ENCODE results near the gene FHAD1.
A peak's percentile ranks its signal among the peaks of the same experiment; 100 is the strongest.

FHAD1 gene

GRCh38 chr1:15414445-15414983 lies 167.5 kb downstream of the FHAD1 start:
- no peak overlapping the region for H2BK5ac ChIP-seq (ENCODE audit: low read length)
- H4K91ac ChIP-seq (ENCODE audit: low read depth, low read length, poor library complexity), result no peak overlapping the region
- H2AK5ac ChIP-seq (ENCODE audit: low read depth, low read length), result no peak overlapping the region
- no CpG with 5 or more reads among the region's 10 CpGs for WGBS, 2 donors (ENCODE audit: extremely low coverage in 2 of 2, insufficient read length in 2 of 2, insufficient replicate concordance in 1 of 2)
- H3K79me1 ChIP-seq (ENCODE audit: low read depth, low read length), result no peaks in the 10 kb centered on the region
- no peak overlapping the region for H3K4ac ChIP-seq (ENCODE audit: low read length)
- H3K23ac ChIP-seq (ENCODE audit: low read depth, low read length, poor library complexity), result no peak overlapping the region
- H3K27ac ChIP-seq (replicated peaks; ENCODE audit: low read length), result no peak overlapping the region
- no peak overlapping the region for H3K18ac ChIP-seq (ENCODE audit: low read length)
- no peak overlapping the region for H4K8ac ChIP-seq (ENCODE audit: low read depth, low read length)
- H3K9ac ChIP-seq (ENCODE audit: low read depth, low read length, poor library complexity), result no peak overlapping the region
- H3K4me1 ChIP-seq (ENCODE audit: control insufficient read depth in 2 of 2, insufficient read depth in 1 of 2, low read depth in 1 of 2, low read length in 2 of 2), result peaks cover 3 to 5% of the 10 kb centered on the region in 2 donors
- no peak overlapping the region for H2BK15ac ChIP-seq (ENCODE audit: low read length)
- H2BK120ac ChIP-seq (ENCODE audit: low read depth, low read length), result no peak overlapping the region
- no peak overlapping the region for H2AFZ ChIP-seq (ENCODE audit: low read length)
- DNase-seq (ENCODE audit: low spot score), result no peak
- H3K27me3 ChIP-seq (ENCODE audit: control insufficient read depth in 3 of 3, insufficient read depth in 3 of 3, low read depth in 1 of 3, low read length in 3 of 3), result peaks cover 0 to 12% (median 0%) of the 10 kb centered on the region in 3 experiments
- H3K36me3 ChIP-seq (replicated peaks in 1 of 2; ENCODE audit: control insufficient read depth in 2 of 2, insufficient read depth in 2 of 2, low read length in 2 of 2), result no peaks in the 10 kb centered on the region
- no peak overlapping the region for H3K4me2 ChIP-seq (ENCODE audit: insufficient read depth, low read length, poor library complexity, severe bottlenecking)
- no peak overlapping the region for H2BK12ac ChIP-seq (ENCODE audit: low read length)
- H3K9me3 ChIP-seq (replicated peaks in 1 of 2; ENCODE audit: control insufficient read depth in 2 of 2, insufficient read depth in 1 of 2, low read depth in 1 of 2, low read length in 2 of 2), result no peaks in the 10 kb centered on the region
- H3K4me3 ChIP-seq (ENCODE audit: low read length in 2 of 2), result no peak overlapping the region
- H3K14ac ChIP-seq (ENCODE audit: low read length), result no peak overlapping the region

DNA sequence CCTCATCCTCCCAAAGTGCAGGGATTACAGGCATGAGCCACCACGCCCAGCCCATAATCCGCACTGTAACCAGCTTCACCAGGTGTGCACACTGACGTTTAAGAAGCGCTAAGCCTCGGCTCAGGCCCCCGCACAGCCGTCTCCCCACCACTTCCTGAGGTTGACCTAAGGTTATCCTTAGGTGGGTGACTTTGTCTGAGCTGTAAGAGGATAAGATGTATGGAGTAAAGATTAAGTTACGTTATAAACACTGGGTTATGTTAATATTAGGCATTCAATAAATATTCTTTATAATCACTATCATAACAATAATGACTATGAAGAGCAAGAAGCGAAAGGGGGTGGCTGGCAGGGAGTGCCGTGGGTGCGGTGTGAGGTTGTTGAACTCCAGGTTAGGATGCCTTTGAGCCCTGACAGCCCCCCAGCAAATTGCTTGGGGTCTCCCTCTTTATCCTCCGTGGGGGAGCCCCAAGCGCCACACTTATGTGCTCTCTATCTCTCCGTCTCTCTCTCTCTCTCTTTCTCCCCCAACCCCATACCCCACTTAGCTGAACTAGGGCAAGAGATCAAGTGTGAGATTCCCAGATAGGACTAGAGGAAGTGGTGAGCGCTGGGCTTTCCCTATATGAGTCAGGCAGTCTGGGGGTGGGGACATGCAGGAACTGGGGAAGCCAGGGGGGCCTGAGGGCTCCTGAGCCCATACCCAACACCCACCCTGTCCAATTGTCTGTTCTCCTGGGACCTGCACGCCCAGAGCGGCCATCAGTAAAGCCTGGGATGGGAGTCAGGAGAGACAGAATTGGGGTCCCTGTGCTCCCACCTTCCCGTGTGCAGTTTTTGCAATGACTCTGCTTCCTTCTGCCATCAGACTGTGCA lies 170.3 kb downstream of the FHAD1 start:
- H2BK5ac ChIP-seq (ENCODE audit: low read length), result no peak overlapping the region
- H3K4ac ChIP-seq (ENCODE audit: low read length), result no peak overlapping the region
- H3K4me3 ChIP-seq (ENCODE audit: low read length in 2 of 2), result no peak overlapping the region
- H3K9me3 ChIP-seq (replicated peaks in 1 of 2; ENCODE audit: control insufficient read depth in 2 of 2, insufficient read depth in 1 of 2, low read depth in 1 of 2, low read length in 2 of 2), result peaks cover 0 to 5% of the 10 kb centered on the region in 2 donors
- no peak overlapping the region for H4K91ac ChIP-seq (ENCODE audit: low read depth, low read length, poor library complexity)
- no peak overlapping the region for H3K18ac ChIP-seq (ENCODE audit: low read length)
- no CpG with 5 or more reads among the region's 18 CpGs for WGBS, 2 donors (ENCODE audit: extremely low coverage in 2 of 2, insufficient read length in 2 of 2, insufficient replicate concordance in 1 of 2)
- no peak overlapping the region for H2AK5ac ChIP-seq (ENCODE audit: low read depth, low read length)
- H3K27me3 ChIP-seq (ENCODE audit: control insufficient read depth in 3 of 3, insufficient read depth in 3 of 3, low read depth in 1 of 3, low read length in 3 of 3), result no peaks in the 10 kb centered on the region
- no peak for DNase-seq (ENCODE audit: low spot score)
- no peak overlapping the region for H2BK120ac ChIP-seq (ENCODE audit: low read depth, low read length)
- no peak overlapping the region for H3K9ac ChIP-seq (ENCODE audit: low read depth, low read length, poor library complexity)
- H4K8ac ChIP-seq (ENCODE audit: low read depth, low read length), result no peak overlapping the region
- no peak overlapping the region for H3K4me2 ChIP-seq (ENCODE audit: insufficient read depth, low read length, poor library complexity, severe bottlenecking)
- H3K27ac ChIP-seq (replicated peaks; ENCODE audit: low read length), result no peak overlapping the region
- H2AFZ ChIP-seq (ENCODE audit: low read length), result no peak overlapping the region
- no peak overlapping the region for H2BK12ac ChIP-seq (ENCODE audit: low read length)
- H3K79me1 ChIP-seq (ENCODE audit: low read depth, low read length), result no peaks in the 10 kb centered on the region
- H3K14ac ChIP-seq (ENCODE audit: low read length), result no peak overlapping the region
- H2BK15ac ChIP-seq (ENCODE audit: low read length), result no peak overlapping the region
- no peaks in the 10 kb centered on the region for H3K4me1 ChIP-seq (ENCODE audit: control insufficient read depth in 2 of 2, insufficient read depth in 1 of 2, low read depth in 1 of 2, low read length in 2 of 2)
- H3K36me3 ChIP-seq (replicated peaks in 1 of 2; ENCODE audit: control insufficient read depth in 2 of 2, insufficient read depth in 2 of 2, low read length in 2 of 2), result no peaks in the 10 kb centered on the region
- no peak overlapping the region for H3K23ac ChIP-seq (ENCODE audit: low read depth, low read length, poor library complexity)

- no peak overlapping the region for H3K4me2 ChIP-seq (ENCODE audit: insufficient read depth, low read length, poor library complexity, severe bottlenecking)
- DNase-seq (ENCODE audit: low spot score), result no peak
These were observed 171.9 kb downstream of the FHAD1 start for GRCh38 chr1:15418806-15419515.

More at GRCh38 chr1:15418806-15419515, 171.9 kb downstream of the FHAD1 start:
- H3K18ac ChIP-seq (ENCODE audit: low read length), result peak overlapping the region; percentile 13
- H2BK15ac ChIP-seq (ENCODE audit: low read length), result no peak overlapping the region
- no peak overlapping the region for H2BK120ac ChIP-seq (ENCODE audit: low read depth, low read length)
- H2BK5ac ChIP-seq (ENCODE audit: low read length), result no peak overlapping the region
- H3K4me3 ChIP-seq (ENCODE audit: low read length in 2 of 2), result no peak overlapping the region
- no CpG with 5 or more reads among the region's 18 CpGs for WGBS, 2 donors (ENCODE audit: extremely low coverage in 2 of 2, insufficient read length in 2 of 2, insufficient replicate concordance in 1 of 2)
- no peak overlapping the region for H2AFZ ChIP-seq (ENCODE audit: low read length)
- H3K23ac ChIP-seq (ENCODE audit: low read depth, low read length, poor library complexity), result peak overlapping the region; percentile 25
- no peaks in the 10 kb centered on the region for H3K36me3 ChIP-seq (replicated peaks in 1 of 2; ENCODE audit: control insufficient read depth in 2 of 2, insufficient read depth in 2 of 2, low read length in 2 of 2)
- H4K91ac ChIP-seq (ENCODE audit: low read depth, low read length, poor library complexity), result no peak overlapping the region
- H3K9me3 ChIP-seq (replicated peaks in 1 of 2; ENCODE audit: control insufficient read depth in 2 of 2, insufficient read depth in 1 of 2, low read depth in 1 of 2, low read length in 2 of 2), result peaks cover 0 to 5% of the 10 kb centered on the region in 2 donors
- H3K79me1 ChIP-seq (ENCODE audit: low read depth, low read length), result no peaks in the 10 kb centered on the region
- H2BK12ac ChIP-seq (ENCODE audit: low read length), result no peak overlapping the region
- H3K9ac ChIP-seq (ENCODE audit: low read depth, low read length, poor library complexity), result no peak overlapping the region
- no peak overlapping the region for H3K27ac ChIP-seq (replicated peaks; ENCODE audit: low read length)
- H3K4me1 ChIP-seq (ENCODE audit: control insufficient read depth in 2 of 2, insufficient read depth in 1 of 2, low read depth in 1 of 2, low read length in 2 of 2), result no peaks in the 10 kb centered on the region
- no peak overlapping the region for H3K14ac ChIP-seq (ENCODE audit: low read length)
- no peak overlapping the region for H4K8ac ChIP-seq (ENCODE audit: low read depth, low read length)
- H2AK5ac ChIP-seq (ENCODE audit: low read depth, low read length), result peak overlapping the region; percentile 57
- no peaks in the 10 kb centered on the region for H3K27me3 ChIP-seq (ENCODE audit: control insufficient read depth in 3 of 3, insufficient read depth in 3 of 3, low read depth in 1 of 3, low read length in 3 of 3)
- no peak overlapping the region for H3K4ac ChIP-seq (ENCODE audit: low read length)
